ENCODE results near the gene PLEKHO1. TPM values are rescaled to one million over a fixed set of nuclear protein-coding genes. Genes with fewer than 3 reads are reported as not detected.
A peak's percentile ranks its signal among the peaks of the same experiment; 100 is the strongest.

Gene PLEKHO1
- total RNA-seq, 3 donors from 2014 or later (not counting 1 experiment from before 2014, with no cell fraction given): 53.3 to 73.8 (median 64.6) TPM

DNA sequence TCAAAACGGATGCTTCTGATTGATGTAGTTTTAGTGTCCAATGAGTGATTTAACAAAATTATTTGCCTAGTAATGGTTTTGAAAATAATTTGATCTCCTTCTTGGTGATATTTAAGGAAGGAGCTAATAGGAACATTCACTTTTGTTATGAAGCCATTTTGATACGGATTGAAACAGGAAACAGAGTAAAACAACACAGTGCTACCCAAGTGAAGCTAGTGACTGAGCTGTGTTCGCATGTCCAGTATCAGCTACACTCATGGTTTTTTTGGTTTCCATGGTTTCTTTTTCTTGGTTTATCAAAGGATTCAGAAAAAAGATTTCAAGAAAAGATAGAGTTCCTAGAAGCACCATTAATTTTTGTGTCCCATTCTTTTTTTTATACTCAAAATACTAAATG, 40.1 kb upstream of the PLEKHO1 start:
- peaks cover 7% of the 10 kb centered on the region for H3K36me3 Mint-ChIP-seq
- intact Hi-C loops (cut with micrococcal nuclease): no loop called here
- TF ChIP-seq, protein P1, sequence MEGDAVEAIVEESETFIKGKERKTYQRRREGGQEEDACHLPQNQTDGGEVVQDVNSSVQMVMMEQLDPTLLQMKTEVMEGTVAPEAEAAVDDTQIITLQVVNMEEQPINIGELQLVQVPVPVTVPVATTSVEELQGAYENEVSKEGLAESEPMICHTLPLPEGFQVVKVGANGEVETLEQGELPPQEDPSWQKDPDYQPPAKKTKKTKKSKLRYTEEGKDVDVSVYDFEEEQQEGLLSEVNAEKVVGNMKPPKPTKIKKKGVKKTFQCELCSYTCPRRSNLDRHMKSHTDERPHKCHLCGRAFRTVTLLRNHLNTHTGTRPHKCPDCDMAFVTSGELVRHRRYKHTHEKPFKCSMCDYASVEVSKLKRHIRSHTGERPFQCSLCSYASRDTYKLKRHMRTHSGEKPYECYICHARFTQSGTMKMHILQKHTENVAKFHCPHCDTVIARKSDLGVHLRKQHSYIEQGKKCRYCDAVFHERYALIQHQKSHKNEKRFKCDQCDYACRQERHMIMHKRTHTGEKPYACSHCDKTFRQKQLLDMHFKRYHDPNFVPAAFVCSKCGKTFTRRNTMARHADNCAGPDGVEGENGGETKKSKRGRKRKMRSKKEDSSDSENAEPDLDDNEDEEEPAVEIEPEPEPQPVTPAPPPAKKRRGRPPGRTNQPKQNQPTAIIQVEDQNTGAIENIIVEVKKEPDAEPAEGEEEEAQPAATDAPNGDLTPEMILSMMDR (IDR thresholded peaks at IDR 0.05): no peak
- no peaks in the 10 kb centered on the region for H3K9me3 Mint-ChIP-seq
- Histone ChIP-seq H3K4me3 (ENCODE audit: low read length) (peak overlapping the region; percentile 12), H3K27me3 (ENCODE audit: control insufficient read depth, insufficient read depth, low read length) (no peaks in the 10 kb centered on the region), H3K27ac (ENCODE audit: low read length) (peak overlapping the region; percentile 63), H3K36me3 (ENCODE audit: control insufficient read depth, insufficient read depth, low read length) (peaks cover 4% of the 10 kb centered on the region), H3K4me1 (ENCODE audit: control insufficient read depth, insufficient read depth, low read length) (peaks cover 10% of the 10 kb centered on the region), H3K9me3 (ENCODE audit: control insufficient read depth, insufficient read depth, low read length) (no peaks in the 10 kb centered on the region)
- WGBS (ENCODE audit: insufficient coverage): 15% methylated on average over 3 of the region's 3 CpGs
- H3K27me3 Mint-ChIP-seq (ENCODE audit: low read depth in 2 of 2): no peaks in the 10 kb centered on the region
- peak overlapping the region; percentile 85 to 91 for H3K27ac Mint-ChIP-seq
- DNase-seq: peak in 1 of 2 donors; percentile 61
- peak in 2 of 3 donors; percentile 79 to 81 for ATAC-seq
- peak overlapping the region; percentile 84 for H3K4me3 Mint-ChIP-seq
- peaks cover 43 to 51% of the 10 kb centered on the region in 2 donors for H3K4me1 Mint-ChIP-seq

DNA sequence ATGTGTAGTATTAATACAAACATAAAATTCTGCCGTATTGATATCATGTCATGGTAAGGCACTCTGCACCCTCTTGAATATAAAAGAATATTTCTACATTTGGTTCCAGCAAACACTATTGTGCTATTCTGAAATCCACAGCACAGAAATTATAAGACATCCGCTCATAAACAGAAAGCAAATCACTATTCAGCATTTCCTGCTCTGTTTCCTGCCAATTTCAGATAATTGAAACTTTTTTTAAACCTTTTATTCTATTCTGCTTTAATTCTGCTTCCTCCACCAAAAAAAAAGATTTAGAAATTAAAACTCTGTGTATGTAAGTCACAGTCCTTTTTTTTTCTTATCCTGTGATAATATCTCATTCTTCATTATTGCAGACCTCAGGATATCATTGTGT, 39.6 kb upstream of the PLEKHO1 start:
- Mint-ChIP-seq H3K36me3 (peaks cover 9% of the 10 kb centered on the region), H3K27me3 (ENCODE audit: low read depth in 2 of 2) (no peaks in the 10 kb centered on the region), H3K9me3 (peaks cover 2% of the 10 kb centered on the region in 2 donors), H3K4me3 (peak overlapping the region; percentile 84), H3K27ac (peak overlapping the region; percentile 85 to 91), H3K4me1 (peaks cover 43 to 51% of the 10 kb centered on the region in 2 donors)
- Histone ChIP-seq H3K27me3 (ENCODE audit: control insufficient read depth, insufficient read depth, low read length) (no peaks in the 10 kb centered on the region), H3K4me1 (ENCODE audit: control insufficient read depth, insufficient read depth, low read length) (peaks cover 10% of the 10 kb centered on the region), H3K36me3 (ENCODE audit: control insufficient read depth, insufficient read depth, low read length) (peaks cover 4% of the 10 kb centered on the region), H3K4me3 (ENCODE audit: low read length) (peak overlapping the region; percentile 12), H3K9me3 (ENCODE audit: control insufficient read depth, insufficient read depth, low read length) (no peaks in the 10 kb centered on the region), H3K27ac (ENCODE audit: low read length) (peak overlapping the region; percentile 63)
- intact Hi-C loops (cut with micrococcal nuclease): loop anchor here (5.0 kb wide), 1 partner anchor 37 kb away; the partner anchor contains the start of gene PLEKHO1
- DNase-seq (peak in 1 of 2 donors; percentile 47), ATAC-seq (peak in 2 of 3 donors; percentile 55 to 65)
- 0% methylated on average over 2 of the region's 2 CpGs for WGBS (ENCODE audit: insufficient coverage)
- TF ChIP-seq, protein P1 (IDR thresholded peaks at IDR 0.05): no peak

DNA sequence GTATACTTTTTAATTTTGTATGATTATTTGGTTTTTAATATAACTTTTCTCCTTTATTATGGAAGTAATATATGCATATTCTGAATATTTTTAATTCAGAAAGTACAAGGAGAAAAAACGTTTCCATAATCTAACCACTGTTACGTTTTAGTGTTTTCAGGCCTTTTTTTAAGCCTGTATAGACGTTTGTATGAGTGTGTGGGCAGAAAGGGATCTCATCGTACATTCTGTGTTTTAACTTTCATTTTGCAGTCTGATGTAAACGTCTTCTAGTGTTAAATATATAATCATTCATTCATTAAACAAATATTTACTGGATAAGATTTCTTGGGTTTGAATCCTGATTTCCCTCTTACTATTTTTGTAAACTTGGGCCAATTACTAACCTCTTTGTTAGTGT, 38.0 kb upstream of the PLEKHO1 start:
- H3K27ac Mint-ChIP-seq: peak overlapping the region in 1 of 2 donors; percentile 85
- 89% methylated on average over 3 of the region's 5 CpGs for WGBS (ENCODE audit: insufficient coverage)

More for the DNA sequence above, 38.0 kb upstream of the PLEKHO1 start:
- Mint-ChIP-seq H3K36me3 (peaks cover 15% of the 10 kb centered on the region), H3K9me3 (peaks cover 5% of the 10 kb centered on the region in 2 donors), H3K4me1 (peaks cover 35 to 39% of the 10 kb centered on the region in 2 donors), H3K27me3 (ENCODE audit: low read depth in 2 of 2) (no peaks in the 10 kb centered on the region), H3K4me3 (no peak overlapping the region)
- TF ChIP-seq, protein P1 (IDR thresholded peaks at IDR 0.05): no peak
- Histone ChIP-seq H3K4me3 (ENCODE audit: low read length) (no peak overlapping the region), H3K4me1 (ENCODE audit: control insufficient read depth, insufficient read depth, low read length) (peaks cover 10% of the 10 kb centered on the region), H3K27ac (ENCODE audit: low read length) (no peak overlapping the region), H3K36me3 (ENCODE audit: control insufficient read depth, insufficient read depth, low read length) (peaks cover 4% of the 10 kb centered on the region), H3K27me3 (ENCODE audit: control insufficient read depth, insufficient read depth, low read length) (no peaks in the 10 kb centered on the region), H3K9me3 (ENCODE audit: control insufficient read depth, insufficient read depth, low read length) (no peaks in the 10 kb centered on the region)
- intact Hi-C loops (cut with micrococcal nuclease): loop anchor here (5.0 kb wide), 1 partner anchor 36 kb away; the partner anchor contains the start of gene PLEKHO1
- no peak for ATAC-seq
- DNase-seq: no peak
